Neuronal stem cell (in vitro differentiated cells): ENCODE data around the gene YAE1.

Experiments used
- DNase-seq: peaks from one replicate; pipeline ENCODE4 v3.0.0-alpha.2; 2013; ENCODE audit warnings: low spot score
- H2AFZ ChIP-seq: one replicate; pipeline ENCODE4 v1.6.1; 2013; ENCODE audit warnings: mild to moderate bottlenecking, low read length, inconsistent platforms
- H2AK5ac ChIP-seq: 2 replicates; pipeline ENCODE4 v1.6.1; 2013; ENCODE audit warnings: low read depth, mild to moderate bottlenecking, inconsistent platforms, low read length, moderate library complexity, mixed read lengths
- H2BK120ac ChIP-seq: 2 replicates; pipeline ENCODE4 v1.6.1; 2013; ENCODE audit warnings: low read depth, mild to moderate bottlenecking, inconsistent platforms, low read length, moderate library complexity, mixed read lengths
- H2BK12ac ChIP-seq: one replicate; pipeline ENCODE4 v1.6.1; 2013; ENCODE audit warnings: low read length, inconsistent platforms
- H2BK15ac ChIP-seq: 2 replicates; pipeline ENCODE4 v1.6.1; 2013; ENCODE audit warnings: mild to moderate bottlenecking, low read length, inconsistent platforms, mixed read lengths
- H2BK5ac ChIP-seq: one replicate; pipeline ENCODE4 v1.6.1; 2013; ENCODE audit warnings: inconsistent platforms, mild to moderate bottlenecking, low read length, moderate library complexity
- H3K14ac ChIP-seq: one replicate; pipeline ENCODE4 v1.6.1; 2013; ENCODE audit warnings: low read length, inconsistent platforms
- H3K18ac ChIP-seq: 2 replicates; pipeline ENCODE4 v1.6.1; 2013; ENCODE audit warnings: low read length, inconsistent platforms
- H3K23ac ChIP-seq: 2 replicates; pipeline ENCODE4 v1.6.1; 2013; ENCODE audit warnings: low read depth, mild to moderate bottlenecking, mixed read lengths, low read length, inconsistent platforms; ENCODE audit not compliant: poor library complexity
- H3K27ac ChIP-seq: replicated peaks from 3 replicates; pipeline ENCODE4 v1.5.1; 2013; ENCODE audit warnings: low read length, inconsistent platforms
- H3K27me3 ChIP-seq, 3 experiments: 2 replicates each; pipeline ENCODE4 v1.6.1; 2013; ENCODE audit warnings: low read length in 3 of 3, mild to moderate bottlenecking in 2 of 3, inconsistent platforms in 1 of 3, low read depth in 1 of 3, mixed read lengths in 1 of 3, moderate library complexity in 1 of 3; ENCODE audit not compliant: control insufficient read depth in 3 of 3, insufficient read depth in 3 of 3
- H3K36me3 ChIP-seq, 2 donors: replicated peaks in 1 of 2; 2 replicates each; pipeline ENCODE4 v1.6.1; 2013; ENCODE audit warnings: low read length in 2 of 2; ENCODE audit not compliant: control insufficient read depth in 2 of 2, insufficient read depth in 2 of 2
- H3K4ac ChIP-seq: 2 replicates; pipeline ENCODE4 v1.6.1; 2013; ENCODE audit warnings: inconsistent platforms, mild to moderate bottlenecking, low read length, moderate library complexity
- H3K4me1 ChIP-seq, 2 donors: 1 replicate in 1 of 2; 2 replicates in 1 of 2; pipeline ENCODE4 v1.6.1; 2013; ENCODE audit warnings: low read length in 2 of 2, low read depth in 1 of 2; ENCODE audit not compliant: control insufficient read depth in 2 of 2, insufficient read depth in 1 of 2
- H3K4me2 ChIP-seq: one replicate; pipeline ENCODE4 v1.6.1; 2013; ENCODE audit warnings: mild to moderate bottlenecking, low read length, inconsistent platforms; ENCODE audit not compliant: insufficient read depth, poor library complexity, severe bottlenecking
- H3K4me3 ChIP-seq, 2 donors: 2 replicates each; pipeline ENCODE4 v1.5.1; 2013; ENCODE audit warnings: low read length in 2 of 2, mild to moderate bottlenecking in 2 of 2, inconsistent platforms in 1 of 2, moderate library complexity in 1 of 2
- H3K79me1 ChIP-seq: one replicate; pipeline ENCODE4 v1.6.1; 2013; ENCODE audit warnings: low read depth, mild to moderate bottlenecking, inconsistent platforms, low read length, moderate library complexity
- H3K9ac ChIP-seq: one replicate; pipeline ENCODE4 v1.6.1; 2013; ENCODE audit warnings: mild to moderate bottlenecking, low read depth, low read length, inconsistent platforms; ENCODE audit not compliant: poor library complexity
- H3K9me3 ChIP-seq, 2 donors: replicated peaks in 1 of 2; 2 replicates each; pipeline versions ENCODE3 to v1.6.1; 2013; ENCODE audit warnings: low read length in 2 of 2, mild to moderate bottlenecking in 2 of 2, inconsistent platforms in 1 of 2, low read depth in 1 of 2, mixed read lengths in 1 of 2, moderate library complexity in 1 of 2; ENCODE audit not compliant: control insufficient read depth in 2 of 2, insufficient read depth in 1 of 2
- H4K8ac ChIP-seq: one replicate; pipeline ENCODE4 v1.6.1; 2013; ENCODE audit warnings: low read depth, mild to moderate bottlenecking, inconsistent platforms, low read length, moderate library complexity
- H4K91ac ChIP-seq: one replicate; pipeline ENCODE4 v1.6.1; 2013; ENCODE audit warnings: low read length, low read depth, mild to moderate bottlenecking, inconsistent platforms; ENCODE audit not compliant: poor library complexity
- WGBS, 2 donors: extraction: QIAGEN DNeasy Blood & Tissue Kit; methylation state at CpG; one replicate each; pipeline ENCODE4 v1.1.7; 2013; ENCODE audit warnings: missing lambda C conversion rate in 2 of 2, mixed read lengths in 1 of 2; ENCODE audit not compliant: insufficient read length in 2 of 2, insufficient replicate concordance in 1 of 2; ENCODE audit errors: extremely low coverage in 2 of 2; 5-methylcytosine and 5-hydroxymethylcytosine counted together

The YAE1 gene

DNA sequence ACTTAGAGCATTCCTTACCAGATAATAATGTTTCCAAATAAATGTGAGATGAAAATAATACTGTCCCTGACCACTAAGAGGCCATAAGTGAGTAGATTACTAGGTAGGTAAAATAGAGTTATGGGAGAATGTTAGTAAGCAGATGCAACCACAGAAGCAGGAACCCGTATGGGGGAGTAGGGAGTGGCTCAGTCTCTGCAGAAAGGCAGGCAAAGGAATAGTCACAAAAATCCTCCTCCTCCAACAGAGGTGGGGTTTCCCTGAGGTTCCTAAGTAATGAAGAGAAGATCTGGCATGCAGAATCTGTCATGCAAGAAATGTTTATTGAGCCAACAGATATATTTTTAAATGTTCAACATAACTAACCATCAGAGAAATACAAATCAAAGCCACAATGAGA, 9.0 kb upstream of the YAE1 start:
- Histone ChIP-seq H3K36me3 (no peaks in the 10 kb centered on the region), H4K91ac (no peak overlapping the region), H4K8ac (no peak overlapping the region), H2AFZ (no peak overlapping the region), H2BK120ac (no peak overlapping the region), H3K4me2 (no peak overlapping the region), H2BK5ac (no peak overlapping the region), H3K18ac (no peak overlapping the region), H2BK15ac (no peak overlapping the region), H3K79me1 (no peaks in the 10 kb centered on the region), H3K14ac (no peak overlapping the region), H3K9ac (no peak overlapping the region), H3K27ac (no peak overlapping the region), H3K4me3 (no peak overlapping the region), H3K4ac (no peak overlapping the region), H3K23ac (no peak overlapping the region), H2BK12ac (no peak overlapping the region), H3K9me3 (no peaks in the 10 kb centered on the region), H2AK5ac (no peak overlapping the region), H3K27me3 (no peaks in the 10 kb centered on the region), H3K4me1 (peaks cover 2 to 3% of the 10 kb centered on the region in 2 donors)
- no CpG with 5 or more reads among the region's 1 CpG for WGBS, 2 donors
- no peak for DNase-seq

DNA sequence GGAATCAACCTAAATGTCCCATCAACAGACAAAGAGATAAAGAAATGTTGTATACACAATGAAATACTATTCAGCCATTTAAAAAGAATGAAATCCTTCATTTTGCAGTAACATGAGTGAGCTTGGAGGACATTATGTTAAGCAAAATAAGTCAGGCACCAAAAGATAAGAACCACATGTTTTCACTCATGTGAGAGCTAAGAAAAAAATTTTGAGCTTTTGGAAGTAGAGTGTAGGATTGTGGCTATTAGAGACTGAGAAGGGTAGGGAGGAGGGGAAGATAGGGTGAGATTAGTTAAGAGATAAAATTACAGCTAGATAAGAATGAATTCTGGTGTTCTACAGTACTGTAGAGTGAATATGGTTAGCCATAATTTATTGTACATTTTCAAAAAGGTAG, 8.3 kb upstream of the YAE1 start:
- H2BK120ac ChIP-seq = no peak overlapping the region
- H3K4me2 ChIP-seq = no peak overlapping the region
- no peak for DNase-seq
- H2BK15ac ChIP-seq = no peak overlapping the region
- H3K23ac ChIP-seq = no peak overlapping the region
- H4K91ac ChIP-seq = no peak overlapping the region
- H3K27ac ChIP-seq = no peak overlapping the region
- peaks cover 2 to 3% of the 10 kb centered on the region in 2 donors for H3K4me1 ChIP-seq
- no peak overlapping the region for H2BK12ac ChIP-seq
- H2AK5ac ChIP-seq = no peak overlapping the region
- H3K36me3 ChIP-seq = no peaks in the 10 kb centered on the region
- H3K79me1 ChIP-seq = no peaks in the 10 kb centered on the region
- no peak overlapping the region for H4K8ac ChIP-seq
- H3K9me3 ChIP-seq = no peaks in the 10 kb centered on the region
- H2AFZ ChIP-seq = no peak overlapping the region
- no peak overlapping the region for H2BK5ac ChIP-seq
- H3K27me3 ChIP-seq = no peaks in the 10 kb centered on the region
- H3K14ac ChIP-seq = no peak overlapping the region
- H3K18ac ChIP-seq = no peak overlapping the region
- H3K4me3 ChIP-seq = no peak overlapping the region
- no peak overlapping the region for H3K9ac ChIP-seq
- no peak overlapping the region for H3K4ac ChIP-seq

DNA sequence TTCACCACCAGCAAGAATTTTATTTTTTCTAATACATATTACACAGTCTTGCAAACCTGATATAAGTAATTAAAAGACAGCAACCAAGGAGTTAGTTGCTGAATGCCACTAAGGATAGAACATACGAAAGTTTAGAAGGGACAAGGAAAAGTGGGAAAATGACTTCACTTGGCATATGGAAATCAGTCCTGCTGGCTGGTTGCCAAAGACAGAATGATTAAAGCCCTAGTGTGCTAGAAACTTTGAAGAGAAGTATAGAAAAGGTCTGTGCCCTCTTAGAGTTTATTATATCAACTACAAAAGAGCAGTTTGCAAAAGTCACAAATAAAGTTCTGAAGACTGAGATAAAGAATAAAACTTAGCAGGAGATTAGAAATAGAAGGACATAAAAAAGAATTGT, 5.8 kb upstream of the YAE1 start:
- DNase-seq = no peak
- H2AK5ac ChIP-seq = no peak overlapping the region
- no peak overlapping the region for H2BK120ac ChIP-seq
- no peak overlapping the region for H3K14ac ChIP-seq
- no peak overlapping the region for H2AFZ ChIP-seq
- H3K27me3 ChIP-seq = no peaks in the 10 kb centered on the region
- no peak overlapping the region for H3K9ac ChIP-seq
- H3K23ac ChIP-seq = no peak overlapping the region
- no peak overlapping the region for H3K4ac ChIP-seq
- no peak overlapping the region for H4K8ac ChIP-seq
- no peak overlapping the region for H3K18ac ChIP-seq
- H2BK15ac ChIP-seq = no peak overlapping the region
- no CpG with 5 or more reads among the region's 1 CpG for WGBS, 2 donors
- no peaks in the 10 kb centered on the region for H3K9me3 ChIP-seq
- no peak overlapping the region for H2BK12ac ChIP-seq
- no peak overlapping the region for H4K91ac ChIP-seq
- H2BK5ac ChIP-seq = no peak overlapping the region
- no peaks in the 10 kb centered on the region for H3K36me3 ChIP-seq
- H3K79me1 ChIP-seq = no peaks in the 10 kb centered on the region
- H3K4me3 ChIP-seq = no peak overlapping the region
- peaks cover 2 to 3% of the 10 kb centered on the region in 2 donors for H3K4me1 ChIP-seq
- H3K27ac ChIP-seq = no peak overlapping the region
- no peak overlapping the region for H3K4me2 ChIP-seq

DNA sequence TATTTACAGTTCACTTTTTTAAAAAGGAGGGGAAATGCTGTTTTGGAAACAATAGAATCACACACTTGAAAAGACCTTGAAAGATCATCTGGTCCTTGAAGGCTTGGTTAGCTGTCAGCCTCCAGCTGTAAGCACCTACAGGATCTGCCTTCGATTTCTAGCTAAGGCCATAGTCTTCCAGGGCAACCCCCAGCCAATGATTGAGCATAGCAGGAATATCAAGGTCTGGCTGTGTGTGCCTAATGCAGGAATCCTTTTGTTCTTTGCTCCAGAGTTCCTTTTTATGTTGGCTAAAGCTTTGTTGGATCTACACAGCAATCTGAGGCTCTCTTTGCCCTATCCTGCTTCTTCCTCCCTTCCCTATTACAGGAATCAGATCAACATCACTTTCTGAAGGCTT, 5.2 kb upstream of the YAE1 start:
- Histone ChIP-seq H3K27ac (no peak overlapping the region), H2BK5ac (no peak overlapping the region), H3K18ac (no peak overlapping the region), H2AK5ac (no peak overlapping the region), H2BK15ac (no peak overlapping the region), H3K4me3 (no peak overlapping the region), H3K36me3 (no peaks in the 10 kb centered on the region), H3K9me3 (no peaks in the 10 kb centered on the region), H2BK12ac (no peak overlapping the region), H4K91ac (no peak overlapping the region), H2AFZ (peak overlapping the region; percentile 51), H3K14ac (no peak overlapping the region), H2BK120ac (no peak overlapping the region), H3K4me1 (peaks cover 2 to 3% of the 10 kb centered on the region in 2 donors), H3K79me1 (no peaks in the 10 kb centered on the region), H3K4me2 (no peak overlapping the region), H4K8ac (no peak overlapping the region), H3K4ac (no peak overlapping the region), H3K9ac (no peak overlapping the region), H3K27me3 (no peaks in the 10 kb centered on the region), H3K23ac (no peak overlapping the region)
- WGBS, 2 donors = no CpG with 5 or more reads among the region's 1 CpG
- DNase-seq = no peak
